ENCODE data around the gene ASB18.

The ASB18 gene

GRCh38 chr2:236205867-236206645 lies 58.1 kb downstream of the ASB18 start:
- DNase-seq = no peak

- no peak for DNase-seq
Measured at GRCh38 chr2:236204953-236205352, 59.3 kb downstream of the ASB18 start.

DNA sequence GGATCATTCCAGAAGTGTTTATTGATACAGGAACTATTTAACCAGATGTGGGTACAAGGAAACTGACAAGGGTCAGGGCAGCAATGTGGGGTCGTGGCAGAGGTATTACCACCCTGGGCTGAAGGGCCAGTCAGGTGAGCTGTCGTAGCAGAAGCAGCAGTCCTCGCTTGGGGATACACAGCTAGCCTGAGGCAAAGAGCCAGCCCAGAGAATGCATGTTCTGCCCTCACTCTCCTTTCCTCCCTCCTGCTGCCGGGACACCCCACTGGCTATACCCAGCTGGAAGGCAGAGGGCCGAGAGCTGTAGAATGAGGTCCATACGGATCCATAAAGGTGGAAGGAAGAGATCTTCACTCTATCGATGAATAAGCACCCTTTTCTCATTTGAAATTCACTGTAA lies 63.8 kb downstream of the ASB18 start:
- DNase-seq = no peak

DNA sequence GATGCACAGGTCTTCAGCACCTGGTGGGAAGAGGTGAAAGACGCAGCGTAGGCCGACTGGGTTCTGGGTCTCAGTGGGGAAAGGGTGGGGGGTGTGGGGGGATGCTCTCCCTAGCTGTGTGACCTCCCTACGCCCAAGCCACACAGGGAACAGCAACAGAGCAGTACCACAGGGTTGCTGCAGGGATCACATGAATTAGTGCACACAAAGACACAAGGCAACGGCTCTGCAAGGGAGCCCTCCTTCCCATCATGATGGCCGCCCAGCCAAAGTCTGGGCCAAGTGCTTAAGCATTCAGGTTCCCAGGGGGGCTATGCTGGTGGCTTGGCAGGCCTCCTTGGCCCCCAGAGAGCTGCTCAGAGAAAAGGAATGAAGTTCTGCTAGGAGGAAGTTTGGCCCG lies 67.8 kb downstream of the ASB18 start:
- no peak for DNase-seq

DNA sequence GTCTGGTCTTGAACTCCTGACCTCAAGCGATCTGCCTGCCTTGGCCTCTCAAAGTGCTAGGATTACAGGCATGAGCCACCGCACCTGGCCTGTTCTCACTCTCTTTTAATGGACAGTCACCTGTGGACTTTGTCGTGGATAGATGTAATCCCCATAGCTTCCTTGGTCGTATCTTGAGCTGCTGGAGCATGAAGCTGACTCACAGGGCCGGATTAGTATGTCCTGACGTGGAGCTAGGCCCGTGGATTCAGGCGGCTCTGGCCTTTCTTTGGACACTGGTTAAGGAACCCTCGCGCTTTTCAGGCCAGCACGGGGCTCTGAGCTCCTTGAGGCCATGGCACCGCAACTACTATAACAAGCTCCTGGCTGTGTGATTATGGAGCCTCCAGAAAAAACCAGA lies 68.5 kb downstream of the ASB18 start:
- no peak for DNase-seq

DNA sequence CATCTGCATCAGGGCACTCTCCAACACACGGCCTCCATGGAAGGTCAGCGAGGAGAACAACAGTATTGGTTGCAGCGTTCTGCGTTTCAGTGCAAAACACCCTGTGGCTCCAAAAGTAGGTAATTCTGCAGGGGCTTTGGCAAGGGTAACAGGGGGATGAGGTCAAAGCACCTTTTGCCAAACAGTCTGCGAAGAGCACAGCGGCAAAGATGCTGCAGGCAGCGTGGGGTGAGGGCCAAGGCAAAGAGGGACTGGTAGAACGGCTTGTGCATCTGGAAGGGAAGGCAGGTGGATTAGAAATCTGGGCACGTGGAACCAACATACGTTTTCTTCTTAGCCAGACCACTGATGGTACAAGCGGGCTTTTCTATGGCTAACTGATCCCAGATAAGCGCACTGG lies 69.4 kb downstream of the ASB18 start:
- no peak for DNase-seq

- no peak for DNase-seq
Measured at GRCh38 chr2:236193026-236193425, 71.2 kb downstream of the ASB18 start.

GRCh38 chr2:236190674-236191073 lies 73.5 kb downstream of the ASB18 start:
- DNase-seq = no peak

- DNase-seq = no peak
Measured at GRCh38 chr2:236184701-236185100, 79.5 kb downstream of the ASB18 start.

DNA sequence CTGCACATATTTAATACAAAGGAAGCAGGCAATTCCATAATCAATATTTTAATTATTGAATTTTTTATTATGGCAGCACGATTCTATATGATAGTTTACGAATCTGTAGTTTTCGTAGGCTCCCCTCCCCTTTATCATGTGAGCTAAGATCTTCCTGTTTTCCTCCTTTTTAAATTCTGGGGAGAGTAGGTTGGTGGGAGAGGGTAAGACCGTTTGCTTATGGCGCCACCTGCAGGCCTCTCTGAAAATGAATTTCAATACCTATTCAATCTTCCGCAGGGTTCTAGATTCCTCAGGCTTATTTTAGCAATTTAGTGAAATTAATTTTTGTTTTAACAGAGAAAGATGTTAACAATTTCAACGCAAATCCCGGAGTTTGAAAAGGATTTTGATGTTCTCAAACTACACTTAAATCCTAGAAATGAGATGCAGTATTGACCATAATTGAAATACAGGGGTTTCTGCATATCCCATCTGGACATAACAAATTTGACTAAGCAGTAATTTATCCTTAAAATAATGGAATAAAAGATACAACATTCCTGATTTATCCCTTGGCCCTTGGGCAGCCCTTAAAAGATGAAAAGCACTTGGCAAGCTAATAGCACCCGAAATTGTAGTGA lies 83.3 kb downstream of the ASB18 start:
- peak; percentile 43 for DNase-seq

DNA sequence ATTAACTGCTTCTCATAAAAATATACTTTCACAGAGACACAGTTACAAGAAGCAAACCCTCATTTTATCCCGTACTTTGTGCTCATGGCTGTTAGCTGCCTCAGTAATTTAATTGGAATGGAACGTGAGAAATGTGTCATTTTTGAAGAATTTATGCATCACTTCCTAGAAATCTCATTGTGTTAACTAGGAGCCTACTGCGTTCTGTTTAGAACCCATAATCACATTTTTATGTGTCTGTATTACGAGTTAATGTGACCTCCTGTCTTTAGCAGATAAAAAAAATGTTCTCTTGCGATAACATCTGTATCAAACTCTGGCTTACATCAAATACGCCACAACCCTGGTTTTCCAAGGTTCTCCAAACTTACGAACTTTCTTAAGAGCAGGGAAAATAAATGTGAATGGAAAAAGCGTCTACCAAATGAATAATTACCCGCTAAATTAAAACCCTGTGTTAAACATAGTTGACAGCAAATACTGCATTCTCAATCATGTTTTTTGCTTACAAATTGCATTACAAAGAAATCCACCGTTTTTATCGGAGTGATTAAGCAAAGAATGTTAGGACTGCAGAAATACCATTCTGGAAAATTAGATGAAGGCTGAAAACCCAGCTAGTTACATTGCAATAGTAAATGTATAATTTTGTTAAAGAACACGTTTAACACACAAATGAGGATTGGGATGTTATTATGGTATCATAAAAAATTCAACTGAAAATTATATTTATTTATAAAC lies 84.0 kb downstream of the ASB18 start:
- peak; percentile 71 for DNase-seq

DNA sequence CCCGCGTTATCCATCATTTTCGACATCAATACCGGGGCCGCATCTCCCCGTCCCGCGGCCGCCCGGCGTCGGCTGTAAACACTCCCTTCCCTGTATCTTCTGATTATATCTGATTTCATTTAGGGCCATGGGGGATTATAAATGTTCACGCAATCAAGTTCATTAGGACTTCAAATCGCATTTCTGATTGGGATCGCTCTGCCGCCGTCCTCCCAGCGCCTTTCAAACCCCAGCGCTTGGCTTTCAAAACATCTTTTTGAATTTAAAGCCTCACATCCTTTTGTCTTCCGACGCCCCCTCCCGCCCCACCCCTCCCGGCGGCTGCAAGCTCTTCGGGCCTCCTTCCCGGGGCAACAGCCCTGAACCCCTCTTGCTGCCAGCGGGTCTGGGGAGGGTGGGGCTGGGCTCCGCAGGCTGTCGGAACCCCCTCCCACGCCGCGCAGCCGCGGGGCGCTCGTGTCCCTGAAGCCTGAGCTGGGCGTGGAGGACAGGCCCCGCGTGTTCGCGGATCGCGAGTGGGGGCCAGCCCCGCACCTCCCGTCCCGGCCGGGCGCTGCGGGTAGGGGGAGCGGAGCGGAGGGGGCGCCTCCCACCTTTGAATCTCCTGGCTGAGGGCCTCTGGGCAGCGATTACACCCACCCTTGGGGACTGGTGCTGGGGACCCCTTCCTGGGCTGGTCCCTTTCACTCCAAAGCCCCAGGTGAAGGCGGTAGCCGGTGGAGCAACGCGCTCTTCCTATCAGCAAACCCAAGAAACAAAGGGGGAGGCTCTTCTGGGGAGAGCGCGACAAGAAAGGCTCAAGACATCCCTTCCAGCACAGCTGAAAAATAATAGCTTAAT lies 84.8 kb downstream of the ASB18 start:
- no peak for DNase-seq

DNA sequence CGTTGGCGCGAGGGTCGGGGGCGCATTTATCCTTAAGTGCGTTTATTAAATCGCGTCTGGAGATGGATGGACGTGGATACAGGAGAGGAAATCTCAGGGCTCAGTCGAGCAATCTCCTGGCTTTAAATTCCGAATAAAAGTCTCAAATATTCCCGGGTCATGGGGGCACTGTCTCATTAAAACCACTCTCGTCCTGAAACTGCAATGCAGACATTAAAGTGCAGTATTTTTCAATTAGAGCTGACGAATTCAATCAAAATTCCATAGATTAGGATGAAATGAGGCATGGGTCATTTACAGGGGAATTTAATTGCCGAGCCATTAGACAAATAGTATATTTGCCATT lies 85.3 kb downstream of the ASB18 start:
- no peak for DNase-seq

DNA sequence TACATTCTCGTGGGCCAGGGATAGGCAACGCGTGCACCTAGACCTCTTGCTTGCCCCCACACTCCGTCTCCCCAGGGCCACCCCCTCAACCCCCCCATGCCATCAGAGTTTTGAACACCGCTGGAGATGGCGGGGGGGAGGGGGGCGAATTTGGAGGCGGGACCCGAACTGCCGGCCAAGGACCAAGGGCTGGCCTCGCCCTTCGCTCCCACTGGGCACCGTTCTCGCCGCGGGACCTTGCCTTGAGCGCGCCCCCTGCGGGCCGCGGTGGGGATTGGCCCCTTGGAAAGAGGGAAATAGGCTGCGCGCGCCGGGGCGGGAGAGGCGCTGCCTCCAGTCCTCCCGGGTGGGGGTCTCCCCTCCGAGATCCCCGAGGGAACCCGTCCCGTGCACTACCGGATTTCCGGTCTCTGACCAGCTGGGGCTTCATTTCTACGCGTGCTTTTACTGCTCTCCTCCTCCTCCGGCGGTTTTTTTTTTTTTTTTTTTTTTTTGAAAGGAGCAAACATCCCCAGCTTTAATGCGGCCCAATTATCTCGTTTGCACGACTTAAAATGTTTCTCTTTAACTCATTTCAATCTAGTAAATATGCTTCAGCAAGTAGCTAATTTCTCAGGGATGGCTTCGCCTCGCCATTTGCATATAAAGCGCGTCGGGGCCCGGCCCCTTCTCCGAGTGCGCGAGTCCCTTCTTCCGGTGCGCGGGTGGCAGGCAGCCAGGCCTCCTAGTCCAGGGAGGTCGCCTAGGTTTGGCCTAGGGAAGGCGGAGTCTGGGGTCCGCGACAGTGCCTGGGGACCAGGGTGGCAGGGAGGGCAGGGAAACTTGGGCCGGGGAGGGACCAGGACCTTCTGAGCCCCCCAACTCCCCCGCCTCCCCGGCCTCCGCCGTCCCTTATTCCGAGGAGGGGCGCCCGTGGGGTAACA lies 86.0 kb downstream of the ASB18 start:
- DNase-seq = peak; percentile 56

DNA sequence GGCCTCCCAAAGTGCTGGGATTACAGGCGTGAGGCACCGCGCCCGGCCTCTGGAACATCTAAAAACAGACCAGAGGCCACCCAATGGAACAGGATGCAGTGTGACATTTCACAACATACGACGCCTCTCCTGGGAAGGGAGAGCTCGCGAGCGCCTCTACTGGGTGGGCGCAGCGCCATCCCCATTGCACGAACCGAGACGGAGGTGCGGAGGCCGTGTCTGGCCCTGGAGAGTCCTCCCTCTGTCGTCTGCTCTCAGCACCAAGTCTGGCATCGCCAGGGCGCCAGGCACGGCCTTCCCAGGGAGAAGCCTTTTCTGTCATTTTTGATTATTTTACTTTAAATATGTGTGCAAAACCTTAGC lies 86.6 kb downstream of the ASB18 start:
- no peak for DNase-seq

DNA sequence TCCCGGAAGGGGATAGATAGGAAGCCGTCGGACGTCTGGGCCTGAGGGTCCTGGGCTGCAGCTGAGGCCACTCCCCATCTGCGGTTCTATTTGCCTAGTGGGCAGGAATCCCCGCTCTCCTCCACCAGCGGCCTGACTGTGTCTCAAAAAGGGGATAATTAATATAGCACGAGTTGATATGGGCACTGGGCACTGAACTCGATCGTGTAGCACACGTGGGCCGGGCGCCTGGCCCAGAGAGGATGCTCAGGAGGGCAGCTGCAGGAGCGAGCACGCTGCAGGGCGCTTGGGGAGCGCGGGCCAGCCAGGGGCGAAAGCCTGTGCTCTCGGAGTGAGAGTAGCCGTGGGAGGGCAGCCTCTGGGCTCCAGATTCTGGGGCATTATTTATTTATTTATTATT lies 87.3 kb downstream of the ASB18 start:
- no peak for DNase-seq

DNA sequence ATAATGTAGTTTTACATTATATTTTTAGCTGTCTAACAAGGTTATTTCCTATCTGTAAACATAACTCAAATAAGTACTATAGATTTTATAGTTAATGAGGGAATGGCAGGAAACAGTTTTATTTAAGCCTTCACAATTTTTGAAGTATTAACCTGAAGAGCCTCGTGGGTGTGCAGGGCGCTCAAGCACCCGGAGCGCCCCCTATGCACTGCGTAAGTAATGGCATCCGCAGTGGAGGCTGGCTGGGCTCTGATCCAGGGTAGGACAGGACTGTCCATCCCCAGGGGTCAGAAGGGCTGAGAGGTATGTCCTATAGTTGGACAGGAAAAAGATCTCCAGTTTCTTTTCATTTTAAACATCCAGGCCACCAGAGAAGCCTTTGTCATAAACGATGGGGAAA lies 87.8 kb downstream of the ASB18 start:
- DNase-seq = no peak

DNA sequence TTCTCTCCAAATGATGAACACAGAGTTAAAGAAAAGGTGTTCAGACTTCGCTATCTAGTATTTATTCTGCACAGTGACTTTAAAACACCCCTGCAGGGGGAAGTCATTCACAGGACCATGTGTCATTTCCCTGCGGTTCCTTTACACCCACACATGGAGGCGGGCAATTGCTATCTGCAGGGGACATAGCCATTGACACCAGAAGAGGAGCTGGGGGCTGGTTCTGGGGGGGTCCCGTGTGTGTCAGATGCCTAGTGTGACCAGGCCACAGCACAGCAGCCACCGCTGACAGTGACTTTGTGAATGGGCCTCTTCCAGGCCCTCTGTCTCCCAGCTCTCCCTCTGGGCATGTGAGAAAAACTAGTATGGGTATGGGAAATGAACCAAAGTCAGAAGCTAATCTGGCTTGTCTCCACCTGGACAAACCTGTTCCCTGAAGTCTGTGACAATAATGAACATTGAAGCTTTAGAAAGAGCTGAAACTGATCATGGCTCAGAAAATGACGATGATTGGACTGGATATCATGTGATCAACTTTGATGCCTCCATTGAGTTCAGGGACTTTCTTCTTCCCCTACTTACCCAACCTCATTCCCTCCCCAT lies 88.6 kb downstream of the ASB18 start:
- no peak for DNase-seq

DNA sequence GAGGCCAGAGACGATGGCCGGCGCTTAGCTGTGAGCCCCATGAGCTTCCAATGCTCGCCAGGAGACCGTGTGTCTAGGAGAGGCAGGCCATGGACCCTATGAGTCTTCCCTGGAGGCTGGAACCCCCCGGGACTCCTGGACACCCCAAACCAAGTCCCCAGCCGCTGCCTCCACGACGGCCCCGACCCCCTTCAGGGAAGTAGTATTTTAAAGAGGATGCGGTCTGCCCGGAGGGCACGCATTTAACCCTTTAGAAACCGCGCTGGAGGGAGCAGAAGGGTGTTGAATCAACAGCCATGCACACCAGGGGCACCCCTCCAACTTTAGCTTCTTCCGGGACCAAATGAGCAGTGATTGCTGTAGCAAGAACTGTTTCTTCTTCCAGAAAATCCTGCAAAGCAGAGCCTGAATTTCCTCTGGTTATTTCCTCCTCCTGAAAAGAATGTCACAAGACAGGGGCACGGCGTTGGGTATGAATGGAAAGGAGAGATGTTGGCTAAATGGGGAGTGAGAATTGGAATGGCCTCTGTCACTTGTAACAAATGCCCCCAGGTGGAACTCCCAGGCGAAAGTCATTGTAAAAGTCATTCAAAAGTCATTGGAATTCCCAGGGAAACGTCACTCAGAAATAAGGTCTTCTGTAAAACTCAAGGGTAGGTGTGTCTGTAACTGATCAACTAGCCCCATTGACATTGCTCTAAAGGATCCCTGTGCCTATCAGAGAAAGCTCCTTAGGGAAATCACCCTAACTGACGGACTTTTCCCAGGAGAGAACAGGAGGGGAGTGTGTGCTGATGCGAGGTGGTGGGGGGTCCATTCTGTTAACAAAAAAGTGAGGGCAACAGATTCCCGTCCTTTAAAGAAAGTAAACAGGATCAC lies 90.2 kb downstream of the ASB18 start:
- no peak for DNase-seq

DNA sequence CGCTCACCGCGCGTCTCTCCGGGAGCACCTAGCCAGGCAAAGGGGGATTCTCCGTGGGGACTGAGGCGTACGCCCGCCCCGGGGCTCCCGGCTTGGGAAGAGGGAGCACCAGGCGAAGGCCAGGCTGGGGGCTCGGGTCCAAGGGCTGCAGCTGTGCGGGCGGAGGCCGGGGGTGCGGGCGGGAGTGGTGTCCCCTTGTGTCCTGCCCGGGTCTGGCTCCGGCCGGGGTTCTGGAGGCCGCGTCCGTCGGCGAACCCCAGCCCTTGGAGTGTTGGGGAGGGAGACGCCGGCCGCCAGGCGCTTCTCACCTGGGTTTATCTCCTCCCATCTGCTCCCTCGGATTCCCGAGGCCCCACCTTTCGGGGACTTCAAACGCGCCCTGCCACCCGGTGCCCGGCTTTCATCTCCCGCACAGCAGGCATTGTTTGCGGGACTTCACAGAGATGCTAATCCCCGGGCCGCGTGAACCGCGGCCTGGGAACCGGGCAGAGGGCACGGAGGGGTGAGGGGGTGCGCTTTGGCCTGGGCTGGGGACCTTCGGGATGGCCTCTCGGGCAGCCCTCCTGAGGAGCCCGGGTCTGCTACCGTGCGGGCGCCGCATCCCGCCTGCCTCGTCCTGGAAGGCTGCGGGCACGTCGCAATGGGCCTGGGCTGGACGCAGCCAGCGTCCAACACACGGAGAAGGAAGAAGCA lies 91.0 kb downstream of the ASB18 start:
- no peak for DNase-seq

Data from NCI-H226 (cell line).